ENCODE measurements around the gene NUFIP1.

The NUFIP1 gene

DNA sequence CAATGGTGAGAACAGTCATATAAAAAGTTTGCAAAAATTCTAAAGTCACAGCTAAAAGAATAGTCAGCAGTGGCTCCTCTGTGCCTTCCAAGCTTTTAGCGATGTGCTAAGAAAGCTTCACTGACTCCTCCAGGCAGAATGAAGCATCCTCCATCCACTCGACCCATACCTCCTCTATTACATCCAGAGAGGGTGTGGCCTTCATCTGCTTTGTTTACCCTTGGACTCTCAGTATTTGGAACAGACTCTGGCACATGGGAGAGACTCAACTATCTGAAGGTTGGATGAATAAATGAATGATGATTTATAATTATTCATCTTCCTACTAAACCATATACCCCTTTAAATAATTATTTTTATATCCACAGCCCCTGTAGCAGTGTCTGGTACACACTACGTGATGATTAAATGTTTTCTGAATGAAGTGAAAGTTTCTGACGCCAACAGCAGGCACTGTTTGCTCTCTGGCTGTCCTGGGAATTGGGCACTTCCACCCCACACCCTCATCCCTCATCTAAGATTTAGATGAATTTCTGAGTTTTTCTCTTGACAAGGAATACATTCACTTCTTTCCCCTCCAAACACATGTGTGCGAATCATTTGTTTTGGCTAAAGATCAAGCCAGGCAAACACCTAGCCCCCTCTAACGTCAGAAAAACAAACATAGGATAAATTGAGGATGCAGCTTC lies 93.9 kb downstream of the NUFIP1 start:
- no peaks in the 10 kb centered on the region for H3K36me3 ChIP-seq (ENCODE audit: low read depth)
- H3K4me1 ChIP-seq (ENCODE audit: insufficient read depth, poor library complexity, severe bottlenecking) = no peaks in the 10 kb centered on the region
- DNase-seq (ENCODE audit: low spot score) = no peak
- no peak overlapping the region for H3K4me3 ChIP-seq (ENCODE audit: severe bottlenecking)
- H3K27me3 ChIP-seq (ENCODE audit: insufficient read depth, poor library complexity, severe bottlenecking) = no peaks in the 10 kb centered on the region
- ATAC-seq (ENCODE audit: low read depth) = no peak
- no peaks in the 10 kb centered on the region for H3K9me3 ChIP-seq (ENCODE audit: severe bottlenecking)
- TF ChIP-seq, protein P1, sequence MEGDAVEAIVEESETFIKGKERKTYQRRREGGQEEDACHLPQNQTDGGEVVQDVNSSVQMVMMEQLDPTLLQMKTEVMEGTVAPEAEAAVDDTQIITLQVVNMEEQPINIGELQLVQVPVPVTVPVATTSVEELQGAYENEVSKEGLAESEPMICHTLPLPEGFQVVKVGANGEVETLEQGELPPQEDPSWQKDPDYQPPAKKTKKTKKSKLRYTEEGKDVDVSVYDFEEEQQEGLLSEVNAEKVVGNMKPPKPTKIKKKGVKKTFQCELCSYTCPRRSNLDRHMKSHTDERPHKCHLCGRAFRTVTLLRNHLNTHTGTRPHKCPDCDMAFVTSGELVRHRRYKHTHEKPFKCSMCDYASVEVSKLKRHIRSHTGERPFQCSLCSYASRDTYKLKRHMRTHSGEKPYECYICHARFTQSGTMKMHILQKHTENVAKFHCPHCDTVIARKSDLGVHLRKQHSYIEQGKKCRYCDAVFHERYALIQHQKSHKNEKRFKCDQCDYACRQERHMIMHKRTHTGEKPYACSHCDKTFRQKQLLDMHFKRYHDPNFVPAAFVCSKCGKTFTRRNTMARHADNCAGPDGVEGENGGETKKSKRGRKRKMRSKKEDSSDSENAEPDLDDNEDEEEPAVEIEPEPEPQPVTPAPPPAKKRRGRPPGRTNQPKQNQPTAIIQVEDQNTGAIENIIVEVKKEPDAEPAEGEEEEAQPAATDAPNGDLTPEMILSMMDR (IDR thresholded peaks at IDR 0.05; ENCODE audit: poor library complexity, severe bottlenecking) = no peak
- H3K27ac ChIP-seq (ENCODE audit: poor library complexity, severe bottlenecking) = no peak overlapping the region

DNA sequence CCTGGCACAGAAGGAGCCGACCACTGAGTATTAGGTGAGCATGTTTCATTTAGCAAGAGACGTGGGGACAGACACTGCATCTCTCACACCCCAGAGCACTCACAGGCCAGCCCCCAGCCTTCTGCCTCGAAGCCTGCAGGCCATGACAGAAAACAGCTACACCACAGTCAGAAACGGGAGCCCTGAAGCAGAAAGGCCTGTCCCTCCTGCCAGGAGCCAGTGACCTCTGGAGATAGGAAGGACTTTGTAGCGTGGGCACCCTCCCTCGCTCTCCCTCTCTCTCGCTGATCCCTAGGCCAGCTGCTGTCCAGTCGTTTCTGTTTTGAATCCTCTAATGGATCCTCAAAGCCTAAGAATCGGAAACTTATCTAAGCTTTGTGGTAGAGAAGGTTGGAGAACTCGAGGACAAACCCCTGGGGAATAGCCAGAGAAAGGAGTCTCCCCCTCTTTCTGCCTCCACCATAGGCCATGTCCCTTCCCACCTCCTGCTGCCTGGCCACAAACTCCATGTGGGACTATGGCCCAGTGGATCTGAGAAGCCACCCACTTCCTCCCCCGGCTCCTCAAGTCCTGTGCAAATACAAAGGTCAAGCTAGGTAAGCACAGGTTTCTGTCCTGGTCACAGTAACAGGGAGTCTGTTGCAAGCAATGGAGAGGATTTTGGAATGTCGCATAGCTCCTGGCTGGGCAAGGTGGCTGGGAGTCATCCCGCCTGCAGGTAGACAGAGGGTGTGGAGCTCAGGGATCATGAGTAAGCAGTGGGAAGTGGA lies 95.1 kb downstream of the NUFIP1 start:
- no peak overlapping the region for H3K4me3 ChIP-seq (ENCODE audit: severe bottlenecking)
- no peak for ATAC-seq (ENCODE audit: low read depth)

More for the DNA sequence above, 95.1 kb downstream of the NUFIP1 start:
- no peaks in the 10 kb centered on the region for H3K36me3 ChIP-seq (ENCODE audit: low read depth)
- H3K27me3 ChIP-seq (ENCODE audit: insufficient read depth, poor library complexity, severe bottlenecking) = no peaks in the 10 kb centered on the region
- H3K9me3 ChIP-seq (ENCODE audit: severe bottlenecking) = no peaks in the 10 kb centered on the region
- TF ChIP-seq, protein P1 (IDR thresholded peaks at IDR 0.05; ENCODE audit: poor library complexity, severe bottlenecking) = no peak
- DNase-seq (ENCODE audit: low spot score) = no peak
- H3K4me1 ChIP-seq (ENCODE audit: insufficient read depth, poor library complexity, severe bottlenecking) = no peaks in the 10 kb centered on the region
- H3K27ac ChIP-seq (ENCODE audit: poor library complexity, severe bottlenecking) = no peak overlapping the region
